Natural killer cell (primary cell): ENCODE measurements around the gene ADCY9. TPM values are rescaled to one million over a fixed set of nuclear protein-coding genes. Genes with fewer than 3 reads are reported as not detected.

Source experiments
- ATAC-seq, 3 donors: fragments of 150-1000 bp in 2 of 3; fragments of 200-7000 bp in 1 of 3; cut with Tn5 transposase; 1 replicate in 1 of 3; 2 replicates in 2 of 3; pipeline ENCODE4 v1.10.0; 2021; ENCODE audit warnings: mild to moderate bottlenecking in 2 of 3, moderate library complexity in 2 of 3
- DNase-seq, 2 donors: peaks; one replicate each; pipeline versions ENCODE4 v3.0.0 to v3.0.0-alpha.2; 2013 to 2021; ENCODE audit warnings: mixed read lengths in 1 of 2
- H3K27ac ChIP-seq: one replicate; pipeline ENCODE4 v1.5.1; 2013; ENCODE audit warnings: mild to moderate bottlenecking, low read length
- H3K27me3 ChIP-seq: one replicate; pipeline ENCODE4 v1.6.1; 2013; ENCODE audit warnings: low read length; ENCODE audit not compliant: control insufficient read depth, insufficient read depth
- H3K36me3 ChIP-seq: one replicate; pipeline ENCODE4 v1.6.1; 2013; ENCODE audit warnings: low read length; ENCODE audit not compliant: control insufficient read depth, insufficient read depth
- H3K4me1 ChIP-seq: one replicate; pipeline ENCODE4 v1.6.1; 2013; ENCODE audit warnings: low read length; ENCODE audit not compliant: control insufficient read depth, insufficient read depth
- H3K4me3 ChIP-seq: one replicate; pipeline ENCODE4 v1.5.1; 2013; ENCODE audit warnings: low read length
- H3K9me3 ChIP-seq: one replicate; pipeline ENCODE4 v1.6.1; 2013; ENCODE audit warnings: low read length; ENCODE audit not compliant: control insufficient read depth, insufficient read depth
- H3K27ac Mint-ChIP-seq, 2 donors: one replicate each; pipeline ENCODE4 v1.8.0; 2022; ENCODE audit warnings: mild to moderate bottlenecking in 2 of 2, mixed read lengths in 2 of 2, moderate library complexity in 1 of 2
- H3K27me3 Mint-ChIP-seq, 2 donors: one replicate each; pipeline ENCODE4 v1.8.0; 2022; ENCODE audit warnings: low read depth in 2 of 2, mixed read lengths in 2 of 2
- H3K36me3 Mint-ChIP-seq: one replicate; pipeline ENCODE4 v1.8.0; 2022; ENCODE audit warnings: mixed read lengths
- H3K4me1 Mint-ChIP-seq, 2 donors: one replicate each; pipeline ENCODE4 v1.8.0; 2022; ENCODE audit warnings: mixed read lengths in 2 of 2
- H3K4me3 Mint-ChIP-seq: one replicate; pipeline ENCODE4 v1.8.0; 2022; ENCODE audit warnings: mild to moderate bottlenecking, moderate library complexity, mixed read lengths
- H3K9me3 Mint-ChIP-seq, 2 donors: one replicate each; pipeline ENCODE4 v1.8.0; 2022; ENCODE audit warnings: mixed read lengths in 2 of 2
- CTCF ChIP-seq: fragments of 200-600 bp; IDR thresholded peaks from one replicate; pipeline ENCODE4 v1.8.0; 2022; ENCODE audit warnings: antibody characterized with exemption
- WGBS: methylation state at CpG from one replicate; pipeline ENCODE4 v1.1.7; 2013; ENCODE audit warnings: missing lambda C conversion rate; ENCODE audit not compliant: insufficient coverage; 5-methylcytosine and 5-hydroxymethylcytosine counted together
- intact Hi-C: fragments of 100-400 bp; cut with micrococcal nuclease; formaldehyde crosslinking; loops from one replicate; pipeline ENCODE4 v1.14.2; 2022
- total RNA-seq, 4 donors: library from RNA; stranded (reverse); fragments of 120-200 nt in 1 of 4; gene quantifications; one replicate each; pipeline versions ENCODE4 v1.2.3 to v1.2.4, GENCODE V29; 2013 to 2022

The ADCY9 gene
- total RNA-seq, 3 donors from 2014 or later (not counting 1 experiment from before 2014, with no cell fraction given): 28.0 to 52.4 (median 38.3) TPM

GRCh38 chr16:3957344-3957980 lies 158.8 kb downstream of the ADCY9 start:
- 92% methylated on average over 21 of the region's 23 CpGs for WGBS
- Histone ChIP-seq H3K27me3 (peaks cover 12% of the 10 kb centered on the region), H3K4me1 (peaks cover 8% of the 10 kb centered on the region), H3K36me3 (no peaks in the 10 kb centered on the region), H3K4me3 (no peak overlapping the region), H3K27ac (no peak overlapping the region), H3K9me3 (no peaks in the 10 kb centered on the region)
- TF ChIP-seq CTCF: no peak
- no peak for ATAC-seq
- H3K4me1 Mint-ChIP-seq: peaks cover 4 to 12% of the 10 kb centered on the region in 2 donors
- H3K9me3 Mint-ChIP-seq: no peaks in the 10 kb centered on the region
- intact Hi-C loops: no loop called here
- no peak overlapping the region for H3K4me3 Mint-ChIP-seq
- no peak overlapping the region for H3K27ac Mint-ChIP-seq
- peaks cover 15 to 19% of the 10 kb centered on the region in 2 donors for H3K27me3 Mint-ChIP-seq
- DNase-seq: no peak
- H3K36me3 Mint-ChIP-seq: no peaks in the 10 kb centered on the region

- no peaks in the 10 kb centered on the region for H3K36me3 ChIP-seq
- H3K4me1 Mint-ChIP-seq: peaks cover 0 to 9% of the 10 kb centered on the region in 2 donors
- peaks cover 12% of the 10 kb centered on the region for H3K27me3 ChIP-seq
- WGBS: 23% methylated on average over 15 of the region's 15 CpGs
- H3K4me3 Mint-ChIP-seq: no peak overlapping the region
- H3K4me1 ChIP-seq: no peaks in the 10 kb centered on the region
- H3K4me3 ChIP-seq: no peak overlapping the region
- peaks cover 19 to 21% of the 10 kb centered on the region in 2 donors for H3K27me3 Mint-ChIP-seq
- no peaks in the 10 kb centered on the region for H3K36me3 Mint-ChIP-seq
- no peak overlapping the region for H3K27ac ChIP-seq
- ATAC-seq (no peak), DNase-seq (no peak)
- no peak overlapping the region for H3K27ac Mint-ChIP-seq
- TF ChIP-seq CTCF: no peak
- no peaks in the 10 kb centered on the region for H3K9me3 ChIP-seq
- intact Hi-C loops: no loop called here
- H3K9me3 Mint-ChIP-seq: no peaks in the 10 kb centered on the region
Measured at GRCh38 chr16:3954411-3954921, 161.8 kb downstream of the ADCY9 start.

- H3K27ac Mint-ChIP-seq: no peak overlapping the region
- no peaks in the 10 kb centered on the region for H3K9me3 Mint-ChIP-seq
- DNase-seq (no peak), ATAC-seq (no peak)
- Histone ChIP-seq H3K9me3 (no peaks in the 10 kb centered on the region), H3K27me3 (peaks cover 12% of the 10 kb centered on the region), H3K4me3 (no peak overlapping the region), H3K4me1 (no peaks in the 10 kb centered on the region), H3K36me3 (no peaks in the 10 kb centered on the region), H3K27ac (no peak overlapping the region)
- H3K36me3 Mint-ChIP-seq: no peaks in the 10 kb centered on the region
- intact Hi-C loops: no loop called here
- WGBS: 87% methylated on average over 24 of the region's 24 CpGs
- H3K4me1 Mint-ChIP-seq: peaks cover 0 to 9% of the 10 kb centered on the region in 2 donors
- no peak for TF ChIP-seq CTCF
- peaks cover 19 to 21% of the 10 kb centered on the region in 2 donors for H3K27me3 Mint-ChIP-seq
- H3K4me3 Mint-ChIP-seq: no peak overlapping the region
Measured at GRCh38 chr16:3953728-3954410, 162.4 kb downstream of the ADCY9 start.
